ENCODE data around the gene DNAH1. TPM values are rescaled to one million over a fixed set of nuclear protein-coding genes. Genes with fewer than 3 reads are reported as not detected.

The DNAH1 gene
- total RNA-seq, 1 donor from 2014 or later = 2.2 TPM

DNA sequence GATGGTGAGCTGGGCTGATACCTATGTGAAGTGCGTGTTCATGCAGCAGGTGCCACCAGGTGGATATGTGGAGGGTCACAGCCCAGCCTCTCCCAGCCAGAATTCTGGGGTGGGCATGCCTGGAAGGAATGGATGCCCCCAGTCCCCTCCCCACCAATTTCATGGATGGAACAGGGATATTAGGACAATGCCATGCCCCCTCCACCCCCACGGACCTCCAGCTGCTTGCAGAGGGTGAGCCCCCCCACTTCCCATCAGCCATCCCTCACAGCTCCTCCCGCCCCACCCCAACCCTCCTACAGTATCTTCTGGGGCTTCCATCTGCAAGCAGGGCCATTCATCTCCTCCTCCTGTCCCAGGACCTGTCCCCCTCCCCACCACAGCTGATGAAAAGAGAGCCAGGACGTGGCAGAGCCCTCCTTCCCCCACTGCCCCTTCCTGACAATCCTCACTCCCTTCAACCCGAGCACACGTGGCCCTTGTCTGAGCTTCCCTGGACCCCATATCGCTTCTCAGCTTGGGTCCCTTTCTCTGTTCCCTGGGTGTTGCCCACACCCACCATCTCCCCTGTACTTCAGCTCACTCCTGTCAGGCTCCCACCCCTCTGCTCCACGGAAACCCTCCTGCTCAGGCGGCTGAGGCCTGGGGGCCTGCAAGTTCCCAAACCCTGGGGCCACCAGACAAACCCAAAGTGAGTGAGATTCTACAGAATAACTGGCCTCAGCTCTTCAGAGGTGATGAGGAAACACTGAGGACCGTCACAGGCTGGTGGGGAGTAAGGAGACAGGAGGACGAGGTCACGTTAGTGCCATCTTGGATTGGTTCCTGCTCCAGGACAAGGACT lies 131.6 kb downstream of the DNAH1 start:
- H3K4me1 ChIP-seq = peaks cover 47% of the 10 kb centered on the region
- TF ChIP-seq, protein P1, sequence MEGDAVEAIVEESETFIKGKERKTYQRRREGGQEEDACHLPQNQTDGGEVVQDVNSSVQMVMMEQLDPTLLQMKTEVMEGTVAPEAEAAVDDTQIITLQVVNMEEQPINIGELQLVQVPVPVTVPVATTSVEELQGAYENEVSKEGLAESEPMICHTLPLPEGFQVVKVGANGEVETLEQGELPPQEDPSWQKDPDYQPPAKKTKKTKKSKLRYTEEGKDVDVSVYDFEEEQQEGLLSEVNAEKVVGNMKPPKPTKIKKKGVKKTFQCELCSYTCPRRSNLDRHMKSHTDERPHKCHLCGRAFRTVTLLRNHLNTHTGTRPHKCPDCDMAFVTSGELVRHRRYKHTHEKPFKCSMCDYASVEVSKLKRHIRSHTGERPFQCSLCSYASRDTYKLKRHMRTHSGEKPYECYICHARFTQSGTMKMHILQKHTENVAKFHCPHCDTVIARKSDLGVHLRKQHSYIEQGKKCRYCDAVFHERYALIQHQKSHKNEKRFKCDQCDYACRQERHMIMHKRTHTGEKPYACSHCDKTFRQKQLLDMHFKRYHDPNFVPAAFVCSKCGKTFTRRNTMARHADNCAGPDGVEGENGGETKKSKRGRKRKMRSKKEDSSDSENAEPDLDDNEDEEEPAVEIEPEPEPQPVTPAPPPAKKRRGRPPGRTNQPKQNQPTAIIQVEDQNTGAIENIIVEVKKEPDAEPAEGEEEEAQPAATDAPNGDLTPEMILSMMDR (IDR thresholded peaks at IDR 0.05; ENCODE audit: borderline replicate concordance) = no peak
- intact Hi-C loops (cut with micrococcal nuclease) = no loop called here
- no peaks in the 10 kb centered on the region for H3K27me3 ChIP-seq (ENCODE audit: low read depth)
- no peaks in the 10 kb centered on the region for H3K9me3 ChIP-seq (replicated peaks)
- H3K27ac ChIP-seq (replicated peaks) = peak overlapping the region; percentile 97
- peak; percentile 12 for DNase-seq
- H3K36me3 ChIP-seq = peaks cover 22% of the 10 kb centered on the region
- H3K4me3 ChIP-seq = no peak overlapping the region

Small RNA genes lying within 50 kb of the gene (microRNA-seq; reads per million reads assigned to microRNA genes)
- gene MIR135A1 = not detected
- gene MIRLET7G = 34,883 reads per million, percentile 98 among the genes with 10 or more reads in this experiment

Other genes with a start within 250 kb of the DNAH1 start
- gene POC1A, start 161.9 kb upstream of the DNAH1 start, total RNA-seq = 1.2 TPM
- 180 TPM for gene ALAS1, start 118.2 kb upstream of the DNAH1 start, total RNA-seq
- 0.66 TPM for gene TLR9, start 90.7 kb upstream of the DNAH1 start, total RNA-seq
- 115 TPM for gene TWF2, start 77.2 kb upstream of the DNAH1 start, total RNA-seq
- 9.2 TPM for gene PPM1M, start 70.6 kb upstream of the DNAH1 start, total RNA-seq
- gene WDR82, start 37.7 kb upstream of the DNAH1 start, total RNA-seq = 61.6 TPM
- gene GLYCTK, start 28.5 kb upstream of the DNAH1 start, total RNA-seq = 4.0 TPM
- gene BAP1, start 93.7 kb downstream of the DNAH1 start, total RNA-seq = 54.2 TPM
- gene PHF7, start 94.3 kb downstream of the DNAH1 start, total RNA-seq = 16.8 TPM
- gene SEMA3G, start 128.8 kb downstream of the DNAH1 start, total RNA-seq = 9.2 TPM
- gene TNNC1, start 137.7 kb downstream of the DNAH1 start, total RNA-seq = 8,962 TPM
- gene NISCH, start 139.3 kb downstream of the DNAH1 start, total RNA-seq = 44.3 TPM
- gene STAB1, start 179.0 kb downstream of the DNAH1 start, total RNA-seq = 67.2 TPM
- 69.3 TPM for gene NT5DC2, start 217.5 kb downstream of the DNAH1 start, total RNA-seq
- gene UQCC5, start 220.3 kb downstream of the DNAH1 start, total RNA-seq = 65.8 TPM

Data from left ventricle myocardium inferior (tissue), 1 donor.